ENCODE data around the gene FTL. TPM values are rescaled to one million over a fixed set of nuclear protein-coding genes. Genes with fewer than 3 reads are reported as not detected.

Gene FTL
- total RNA-seq, 1 donor from 2014 or later, result 1,701 TPM

GRCh38 chr19:48940902-48941301, 24.2 kb upstream of the FTL start:
- no peak for TF ChIP-seq CTCF (IDR thresholded peaks at IDR 0.05; ENCODE audit: insufficient read depth, low read length, severe bottlenecking)
- DNase-seq (ENCODE audit: low read depth) (no peak), FAIRE-seq (no peak)
- Histone ChIP-seq H3K27me3 (ENCODE audit: control insufficient read depth, insufficient read depth, low read length) (no peaks in the 10 kb centered on the region), H3K4me3 (ENCODE audit: low read depth, low read length) (no peak overlapping the region), H3K36me3 (ENCODE audit: control insufficient read depth, insufficient read depth, low read length) (no peaks in the 10 kb centered on the region)

- DNase-seq (ENCODE audit: low read depth) (no peak), FAIRE-seq (no peak)
- no peaks in the 10 kb centered on the region for H3K36me3 ChIP-seq (ENCODE audit: control insufficient read depth, insufficient read depth, low read length)
- H3K4me3 ChIP-seq (ENCODE audit: low read depth, low read length), result no peak overlapping the region
- H3K27me3 ChIP-seq (ENCODE audit: control insufficient read depth, insufficient read depth, low read length), result no peaks in the 10 kb centered on the region
- no peak for TF ChIP-seq CTCF (IDR thresholded peaks at IDR 0.05; ENCODE audit: insufficient read depth, low read length, severe bottlenecking)
Measured at GRCh38 chr19:48943081-48943480, 22.0 kb upstream of the FTL start.

GRCh38 chr19:48945415-48945814, 19.7 kb upstream of the FTL start:
- no peak for TF ChIP-seq CTCF (IDR thresholded peaks at IDR 0.05; ENCODE audit: insufficient read depth, low read length, severe bottlenecking)
- no peak for FAIRE-seq
- Histone ChIP-seq H3K27me3 (ENCODE audit: control insufficient read depth, insufficient read depth, low read length) (no peaks in the 10 kb centered on the region), H3K4me3 (ENCODE audit: low read depth, low read length) (no peak overlapping the region), H3K36me3 (ENCODE audit: control insufficient read depth, insufficient read depth, low read length) (no peaks in the 10 kb centered on the region)
- no peak for DNase-seq (ENCODE audit: low read depth)

GRCh38 chr19:48945817-48946216, 19.3 kb upstream of the FTL start:
- no peak for DNase-seq (ENCODE audit: low read depth)
- Histone ChIP-seq H3K36me3 (ENCODE audit: control insufficient read depth, insufficient read depth, low read length) (no peaks in the 10 kb centered on the region), H3K27me3 (ENCODE audit: control insufficient read depth, insufficient read depth, low read length) (no peaks in the 10 kb centered on the region), H3K4me3 (ENCODE audit: low read depth, low read length) (no peak overlapping the region)
- FAIRE-seq, result no peak
- no peak for TF ChIP-seq CTCF (IDR thresholded peaks at IDR 0.05; ENCODE audit: insufficient read depth, low read length, severe bottlenecking)

- TF ChIP-seq CTCF (IDR thresholded peaks at IDR 0.05; ENCODE audit: insufficient read depth, low read length, severe bottlenecking), result no peak
- DNase-seq (ENCODE audit: low read depth) (no peak), FAIRE-seq (no peak)
- Histone ChIP-seq H3K4me3 (ENCODE audit: low read depth, low read length) (no peak overlapping the region), H3K27me3 (ENCODE audit: control insufficient read depth, insufficient read depth, low read length) (no peaks in the 10 kb centered on the region), H3K36me3 (ENCODE audit: control insufficient read depth, insufficient read depth, low read length) (no peaks in the 10 kb centered on the region)
Measured at GRCh38 chr19:48946463-48947257, 18.4 kb upstream of the FTL start.

- H3K27me3 ChIP-seq (ENCODE audit: control insufficient read depth, insufficient read depth, low read length), result no peaks in the 10 kb centered on the region
- no peak overlapping the region for H3K4me3 ChIP-seq (ENCODE audit: low read depth, low read length)
- no peaks in the 10 kb centered on the region for H3K36me3 ChIP-seq (ENCODE audit: control insufficient read depth, insufficient read depth, low read length)
- no peak for TF ChIP-seq CTCF (IDR thresholded peaks at IDR 0.05; ENCODE audit: insufficient read depth, low read length, severe bottlenecking)
- no peak for FAIRE-seq
- no peak for DNase-seq (ENCODE audit: low read depth)
Measured at GRCh38 chr19:48947258-48947542, 17.9 kb upstream of the FTL start.
